Measurements from ENCODE around the gene MTREX. TPM values are rescaled to one million over a fixed set of nuclear protein-coding genes. Genes with fewer than 3 reads are reported as not detected.

MTREX gene
- total and polyA plus RNA-seq, 4 donors: 10.0 to 43.8 (median 23.7) TPM

DNA sequence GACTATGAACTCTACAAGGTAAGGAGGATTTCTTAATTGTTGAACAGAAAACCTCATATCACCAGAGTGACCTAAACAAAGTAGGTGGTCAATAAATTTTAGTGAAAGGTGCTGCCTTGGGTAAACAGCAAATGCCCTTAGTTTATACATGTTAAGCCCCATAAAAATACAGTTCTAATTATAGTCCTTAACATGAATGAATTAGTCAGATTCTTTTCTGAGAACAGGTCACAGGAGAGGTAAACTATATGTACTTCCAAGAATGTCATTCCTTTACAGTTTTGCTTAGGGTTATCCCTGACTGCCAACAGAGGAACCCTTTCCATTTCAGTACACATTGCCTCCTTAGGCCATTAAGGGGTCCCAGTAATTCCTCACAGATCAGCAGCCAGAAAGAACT lies 162.1 kb downstream of the MTREX start:
- Histone ChIP-seq H3K4me1 (ENCODE audit: control insufficient read depth in 4 of 4, insufficient read depth in 4 of 4, low read length in 3 of 4) (peaks cover 0 to 10% (median 3%) of the 10 kb centered on the region in 4 donors), H3K9me3 (ENCODE audit: control insufficient read depth in 4 of 4, low read length in 3 of 4) (no peaks in the 10 kb centered on the region), H3K27me3 (ENCODE audit: control insufficient read depth in 4 of 4, insufficient read depth in 4 of 4, low read length in 3 of 4) (no peaks in the 10 kb centered on the region), H3K27ac (ENCODE audit: low read depth in 1 of 2, low read length in 2 of 2) (no peak overlapping the region), H3K4me3 (ENCODE audit: low read depth in 1 of 3, low read length in 3 of 3) (no peak overlapping the region), H3K36me3 (ENCODE audit: control insufficient read depth in 4 of 4, insufficient read depth in 3 of 4, low read depth in 1 of 4, low read length in 3 of 4) (peaks cover 0 to 7% (median 2%) of the 10 kb centered on the region in 4 donors), H3K9ac (ENCODE audit: low read depth in 1 of 2, low read length in 2 of 2) (no peak overlapping the region)
- DNase-seq (ENCODE audit: low spot score): no peak
- TF ChIP-seq EGR1 (IDR thresholded peaks at IDR 0.05; ENCODE audit: low read depth in 2 of 2) (no peak), NR2F2 (IDR thresholded peaks at IDR 0.05) (no peak), JUND (IDR thresholded peaks at IDR 0.05) (no peak), GABPA (IDR thresholded peaks at IDR 0.05 in 1 of 2, conservative IDR thresholded peaks at IDR 0.05 in 1 of 2) (no peak), TAF1 (conservative IDR thresholded peaks at IDR 0.05) (no peak)

DNA sequence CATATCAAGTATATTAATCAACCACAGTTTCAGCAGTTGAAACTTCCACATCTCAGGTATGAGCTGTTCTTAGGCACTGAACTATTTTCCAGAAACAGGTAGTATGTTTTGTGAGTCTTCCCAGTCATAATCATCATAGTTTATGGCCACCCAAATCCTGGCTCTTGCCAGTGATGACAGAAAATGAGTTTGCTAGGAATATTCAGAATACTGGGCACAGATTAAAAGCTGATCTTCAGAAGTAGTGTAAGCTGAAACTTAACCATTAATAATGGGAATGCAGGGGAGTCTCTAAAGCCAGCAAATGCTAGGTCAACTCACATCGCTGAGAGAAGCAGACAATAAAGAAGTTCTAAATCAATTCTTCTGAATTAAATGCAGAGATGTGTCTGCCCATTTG lies 162.5 kb downstream of the MTREX start:
- H3K36me3 ChIP-seq (ENCODE audit: control insufficient read depth in 4 of 4, insufficient read depth in 3 of 4, low read depth in 1 of 4, low read length in 3 of 4): peaks cover 0 to 7% (median 2%) of the 10 kb centered on the region in 4 donors
- no peaks in the 10 kb centered on the region for H3K27me3 ChIP-seq (ENCODE audit: control insufficient read depth in 4 of 4, insufficient read depth in 4 of 4, low read length in 3 of 4)
- H3K9ac ChIP-seq (ENCODE audit: low read depth in 1 of 2, low read length in 2 of 2): no peak overlapping the region
- no peak overlapping the region for H3K27ac ChIP-seq (ENCODE audit: low read depth in 1 of 2, low read length in 2 of 2)
- H3K9me3 ChIP-seq (ENCODE audit: control insufficient read depth in 4 of 4, low read length in 3 of 4): no peaks in the 10 kb centered on the region
- 96% methylated on average over 1 of the region's 1 CpG for WGBS
- H3K4me3 ChIP-seq (ENCODE audit: low read depth in 1 of 3, low read length in 3 of 3): no peak overlapping the region
- TF ChIP-seq EGR1 (IDR thresholded peaks at IDR 0.05; ENCODE audit: low read depth in 2 of 2) (no peak), NR2F2 (IDR thresholded peaks at IDR 0.05) (no peak), HNF4G (IDR thresholded peaks at IDR 0.05) (no peak), RXRA (IDR thresholded peaks at IDR 0.05) (no peak), HNF4A (conservative IDR thresholded peaks at IDR 0.05) (no peak), YY1 (IDR thresholded peaks at IDR 0.05) (no peak), SP1 (IDR thresholded peaks at IDR 0.05) (no peak), FOXA2 (IDR thresholded peaks at IDR 0.05) (no peak), JUND (IDR thresholded peaks at IDR 0.05) (no peak), GABPA (IDR thresholded peaks at IDR 0.05 in 1 of 2, conservative IDR thresholded peaks at IDR 0.05 in 1 of 2) (no peak), TAF1 (conservative IDR thresholded peaks at IDR 0.05) (no peak), FOXA1 (IDR thresholded peaks at IDR 0.05) (no peak), RAD21 (IDR thresholded peaks at IDR 0.05) (no peak)
- TF ChIP-seq, protein P1, sequence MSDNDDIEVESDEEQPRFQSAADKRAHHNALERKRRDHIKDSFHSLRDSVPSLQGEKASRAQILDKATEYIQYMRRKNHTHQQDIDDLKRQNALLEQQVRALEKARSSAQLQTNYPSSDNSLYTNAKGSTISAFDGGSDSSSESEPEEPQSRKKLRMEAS (IDR thresholded peaks at IDR 0.05): no peak
- TF ChIP-seq, protein P2, sequence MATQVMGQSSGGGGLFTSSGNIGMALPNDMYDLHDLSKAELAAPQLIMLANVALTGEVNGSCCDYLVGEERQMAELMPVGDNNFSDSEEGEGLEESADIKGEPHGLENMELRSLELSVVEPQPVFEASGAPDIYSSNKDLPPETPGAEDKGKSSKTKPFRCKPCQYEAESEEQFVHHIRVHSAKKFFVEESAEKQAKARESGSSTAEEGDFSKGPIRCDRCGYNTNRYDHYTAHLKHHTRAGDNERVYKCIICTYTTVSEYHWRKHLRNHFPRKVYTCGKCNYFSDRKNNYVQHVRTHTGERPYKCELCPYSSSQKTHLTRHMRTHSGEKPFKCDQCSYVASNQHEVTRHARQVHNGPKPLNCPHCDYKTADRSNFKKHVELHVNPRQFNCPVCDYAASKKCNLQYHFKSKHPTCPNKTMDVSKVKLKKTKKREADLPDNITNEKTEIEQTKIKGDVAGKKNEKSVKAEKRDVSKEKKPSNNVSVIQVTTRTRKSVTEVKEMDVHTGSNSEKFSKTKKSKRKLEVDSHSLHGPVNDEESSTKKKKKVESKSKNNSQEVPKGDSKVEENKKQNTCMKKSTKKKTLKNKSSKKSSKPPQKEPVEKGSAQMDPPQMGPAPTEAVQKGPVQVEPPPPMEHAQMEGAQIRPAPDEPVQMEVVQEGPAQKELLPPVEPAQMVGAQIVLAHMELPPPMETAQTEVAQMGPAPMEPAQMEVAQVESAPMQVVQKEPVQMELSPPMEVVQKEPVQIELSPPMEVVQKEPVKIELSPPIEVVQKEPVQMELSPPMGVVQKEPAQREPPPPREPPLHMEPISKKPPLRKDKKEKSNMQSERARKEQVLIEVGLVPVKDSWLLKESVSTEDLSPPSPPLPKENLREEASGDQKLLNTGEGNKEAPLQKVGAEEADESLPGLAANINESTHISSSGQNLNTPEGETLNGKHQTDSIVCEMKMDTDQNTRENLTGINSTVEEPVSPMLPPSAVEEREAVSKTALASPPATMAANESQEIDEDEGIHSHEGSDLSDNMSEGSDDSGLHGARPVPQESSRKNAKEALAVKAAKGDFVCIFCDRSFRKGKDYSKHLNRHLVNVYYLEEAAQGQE (IDR thresholded peaks at IDR 0.05): no peak
- TF ChIP-seq, protein P3, sequence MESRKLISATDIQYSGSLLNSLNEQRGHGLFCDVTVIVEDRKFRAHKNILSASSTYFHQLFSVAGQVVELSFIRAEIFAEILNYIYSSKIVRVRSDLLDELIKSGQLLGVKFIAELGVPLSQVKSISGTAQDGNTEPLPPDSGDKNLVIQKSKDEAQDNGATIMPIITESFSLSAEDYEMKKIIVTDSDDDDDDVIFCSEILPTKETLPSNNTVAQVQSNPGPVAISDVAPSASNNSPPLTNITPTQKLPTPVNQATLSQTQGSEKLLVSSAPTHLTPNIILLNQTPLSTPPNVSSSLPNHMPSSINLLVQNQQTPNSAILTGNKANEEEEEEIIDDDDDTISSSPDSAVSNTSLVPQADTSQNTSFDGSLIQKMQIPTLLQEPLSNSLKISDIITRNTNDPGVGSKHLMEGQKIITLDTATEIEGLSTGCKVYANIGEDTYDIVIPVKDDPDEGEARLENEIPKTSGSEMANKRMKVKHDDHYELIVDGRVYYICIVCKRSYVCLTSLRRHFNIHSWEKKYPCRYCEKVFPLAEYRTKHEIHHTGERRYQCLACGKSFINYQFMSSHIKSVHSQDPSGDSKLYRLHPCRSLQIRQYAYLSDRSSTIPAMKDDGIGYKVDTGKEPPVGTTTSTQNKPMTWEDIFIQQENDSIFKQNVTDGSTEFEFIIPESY (IDR thresholded peaks at IDR 0.05): no peak
- TF ChIP-seq, protein P4, sequence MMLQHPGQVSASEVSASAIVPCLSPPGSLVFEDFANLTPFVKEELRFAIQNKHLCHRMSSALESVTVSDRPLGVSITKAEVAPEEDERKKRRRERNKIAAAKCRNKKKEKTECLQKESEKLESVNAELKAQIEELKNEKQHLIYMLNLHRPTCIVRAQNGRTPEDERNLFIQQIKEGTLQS (IDR thresholded peaks at IDR 0.05): no peak
- TF ChIP-seq, protein P5, sequence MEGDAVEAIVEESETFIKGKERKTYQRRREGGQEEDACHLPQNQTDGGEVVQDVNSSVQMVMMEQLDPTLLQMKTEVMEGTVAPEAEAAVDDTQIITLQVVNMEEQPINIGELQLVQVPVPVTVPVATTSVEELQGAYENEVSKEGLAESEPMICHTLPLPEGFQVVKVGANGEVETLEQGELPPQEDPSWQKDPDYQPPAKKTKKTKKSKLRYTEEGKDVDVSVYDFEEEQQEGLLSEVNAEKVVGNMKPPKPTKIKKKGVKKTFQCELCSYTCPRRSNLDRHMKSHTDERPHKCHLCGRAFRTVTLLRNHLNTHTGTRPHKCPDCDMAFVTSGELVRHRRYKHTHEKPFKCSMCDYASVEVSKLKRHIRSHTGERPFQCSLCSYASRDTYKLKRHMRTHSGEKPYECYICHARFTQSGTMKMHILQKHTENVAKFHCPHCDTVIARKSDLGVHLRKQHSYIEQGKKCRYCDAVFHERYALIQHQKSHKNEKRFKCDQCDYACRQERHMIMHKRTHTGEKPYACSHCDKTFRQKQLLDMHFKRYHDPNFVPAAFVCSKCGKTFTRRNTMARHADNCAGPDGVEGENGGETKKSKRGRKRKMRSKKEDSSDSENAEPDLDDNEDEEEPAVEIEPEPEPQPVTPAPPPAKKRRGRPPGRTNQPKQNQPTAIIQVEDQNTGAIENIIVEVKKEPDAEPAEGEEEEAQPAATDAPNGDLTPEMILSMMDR (IDR thresholded peaks at IDR 0.05; ENCODE audit: low read depth, low read length, missing input control): no peak
- no peak for DNase-seq (ENCODE audit: low spot score)
- H3K4me1 ChIP-seq (ENCODE audit: control insufficient read depth in 4 of 4, insufficient read depth in 4 of 4, low read length in 3 of 4): peaks cover 0 to 10% (median 3%) of the 10 kb centered on the region in 4 donors

Data from liver (tissue), 9 donors.